ENCODE measurements around the gene TMCO1. TPM values are rescaled to one million over a fixed set of nuclear protein-coding genes. Genes with fewer than 3 reads are reported as not detected.

TMCO1 gene
- total and polyA plus RNA-seq, 2 of the 13 experiments (the other 11 are each of a cell fraction or from before 2014, with no cell fraction given): 106 to 119 TPM

- TF ChIP-seq ZNF281 (CRISPR knock-in tag; IDR thresholded peaks at IDR 0.05; ENCODE audit: borderline replicate concordance): no peak
- TF ChIP-seq ATF6 (CRISPR knock-in tag; conservative IDR thresholded peaks at IDR 0.05): 0 out of 2 replicates have a peak, but pooled peaks have one; percentile 14
- TF ChIP-seq, protein P1, sequence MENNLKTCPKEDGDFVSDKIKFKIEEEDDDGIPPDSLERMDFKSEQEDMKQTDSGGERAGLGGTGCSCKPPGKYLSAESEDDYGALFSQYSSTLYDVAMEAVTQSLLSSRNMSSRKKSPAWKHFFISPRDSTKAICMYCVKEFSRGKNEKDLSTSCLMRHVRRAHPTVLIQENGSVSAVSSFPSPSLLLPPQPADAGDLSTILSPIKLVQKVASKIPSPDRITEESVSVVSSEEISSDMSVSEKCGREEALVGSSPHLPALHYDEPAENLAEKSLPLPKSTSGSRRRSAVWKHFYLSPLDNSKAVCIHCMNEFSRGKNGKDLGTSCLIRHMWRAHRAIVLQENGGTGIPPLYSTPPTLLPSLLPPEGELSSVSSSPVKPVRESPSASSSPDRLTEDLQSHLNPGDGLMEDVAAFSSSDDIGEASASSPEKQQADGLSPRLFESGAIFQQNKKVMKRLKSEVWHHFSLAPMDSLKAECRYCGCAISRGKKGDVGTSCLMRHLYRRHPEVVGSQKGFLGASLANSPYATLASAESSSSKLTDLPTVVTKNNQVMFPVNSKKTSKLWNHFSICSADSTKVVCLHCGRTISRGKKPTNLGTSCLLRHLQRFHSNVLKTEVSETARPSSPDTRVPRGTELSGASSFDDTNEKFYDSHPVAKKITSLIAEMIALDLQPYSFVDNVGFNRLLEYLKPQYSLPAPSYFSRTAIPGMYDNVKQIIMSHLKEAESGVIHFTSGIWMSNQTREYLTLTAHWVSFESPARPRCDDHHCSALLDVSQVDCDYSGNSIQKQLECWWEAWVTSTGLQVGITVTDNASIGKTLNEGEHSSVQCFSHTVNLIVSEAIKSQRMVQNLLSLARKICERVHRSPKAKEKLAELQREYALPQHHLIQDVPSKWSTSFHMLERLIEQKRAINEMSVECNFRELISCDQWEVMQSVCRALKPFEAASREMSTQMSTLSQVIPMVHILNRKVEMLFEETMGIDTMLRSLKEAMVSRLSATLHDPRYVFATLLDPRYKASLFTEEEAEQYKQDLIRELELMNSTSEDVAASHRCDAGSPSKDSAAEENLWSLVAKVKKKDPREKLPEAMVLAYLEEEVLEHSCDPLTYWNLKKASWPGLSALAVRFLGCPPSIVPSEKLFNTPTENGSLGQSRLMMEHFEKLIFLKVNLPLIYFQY (CRISPR knock-in tag; IDR thresholded peaks at IDR 0.05; ENCODE audit: borderline replicate concordance): no peak; the same call in 1 of the 2 replicates
- no peak for TF ChIP-seq ZNF75D (CRISPR knock-in tag; IDR thresholded peaks at IDR 0.05; ENCODE audit: borderline replicate concordance)
- TF ChIP-seq MTA1 (CRISPR knock-in tag; IDR thresholded peaks at IDR 0.05; ENCODE audit: borderline replicate concordance): no peak; the same call in 1 of the 2 replicates
- no peak for TF ChIP-seq DNMT3B (CRISPR knock-in tag; conservative IDR thresholded peaks at IDR 0.05)
- no peak for TF ChIP-seq MTA3 (CRISPR knock-in tag; IDR thresholded peaks at IDR 0.05)
- TF ChIP-seq THAP9 (CRISPR knock-in tag; IDR thresholded peaks at IDR 0.05; ENCODE audit: borderline replicate concordance): peak; percentile 93
- peak; percentile 100 for TF ChIP-seq NR2C2 (CRISPR knock-in tag; IDR thresholded peaks at IDR 0.05; ENCODE audit: borderline replicate concordance)
- no peak for TF ChIP-seq ZNF83 (CRISPR knock-in tag; IDR thresholded peaks at IDR 0.05; ENCODE audit: borderline replicate concordance)
- TF ChIP-seq ZSCAN25 (CRISPR knock-in tag; IDR thresholded peaks at IDR 0.05): peak; percentile 14; the same call in 1 of the 2 replicates
- TF ChIP-seq ASH2L (IDR thresholded peaks at IDR 0.05; ENCODE audit: insufficient read length, low read depth, low read length): peak; percentile 91
- TF ChIP-seq GZF1 (CRISPR knock-in tag; IDR thresholded peaks at IDR 0.05): peak; percentile 72; the same call in 1 of the 2 replicates
- peak; percentile 54 for TF ChIP-seq RBFOX2 (IDR thresholded peaks at IDR 0.05; ENCODE audit: low read depth, low read length)
- peak; percentile 82; the same call in 1 of the 2 replicates for TF ChIP-seq ZNF256 (CRISPR knock-in tag; conservative IDR thresholded peaks at IDR 0.05)
- no peak for TF ChIP-seq NFATC3 (CRISPR knock-in tag; IDR thresholded peaks at IDR 0.05)
Observed at GRCh38 chr1:165768513-165769394, at the start of gene TMCO1 (continued).

Data from HepG2 (cell line).